HG03469 (cell line): Measurements from ENCODE around the gene BRD1.

Source experiments
- ATAC-seq: cut with Tn5 transposase; IDR thresholded peaks from one replicate; pipeline ENCODE4 v1.9.1; 2021; ENCODE audit warnings: mild to moderate bottlenecking, moderate library complexity, moderate number of reproducible peaks; ENCODE audit not compliant: unreplicated experiment

BRD1 gene

DNA sequence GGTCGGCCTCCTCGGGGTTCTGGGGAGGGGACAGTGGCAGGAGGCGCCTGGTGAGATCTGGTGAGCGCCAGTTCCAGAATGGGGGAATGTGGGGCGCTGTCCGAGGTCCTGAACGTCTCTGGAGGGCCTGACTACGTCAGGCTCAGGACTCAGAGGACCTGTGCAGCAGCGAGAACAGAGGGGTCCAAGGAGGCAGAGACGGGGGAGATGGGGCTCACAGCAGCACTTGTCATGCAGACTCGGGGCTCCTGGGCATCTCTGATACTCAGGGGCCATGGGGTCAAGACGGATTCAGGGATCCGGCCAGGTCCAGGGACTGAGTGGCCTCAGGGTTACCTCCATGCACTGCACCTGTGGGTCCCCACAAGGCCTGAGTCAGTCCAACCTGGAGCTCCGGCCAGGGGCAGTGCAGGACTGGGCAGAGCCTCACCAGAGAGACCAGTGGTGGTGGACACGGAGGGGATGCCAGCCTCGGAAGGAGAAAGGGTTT, 92.2 kb downstream of the BRD1 start:
- no peak for ATAC-seq

DNA sequence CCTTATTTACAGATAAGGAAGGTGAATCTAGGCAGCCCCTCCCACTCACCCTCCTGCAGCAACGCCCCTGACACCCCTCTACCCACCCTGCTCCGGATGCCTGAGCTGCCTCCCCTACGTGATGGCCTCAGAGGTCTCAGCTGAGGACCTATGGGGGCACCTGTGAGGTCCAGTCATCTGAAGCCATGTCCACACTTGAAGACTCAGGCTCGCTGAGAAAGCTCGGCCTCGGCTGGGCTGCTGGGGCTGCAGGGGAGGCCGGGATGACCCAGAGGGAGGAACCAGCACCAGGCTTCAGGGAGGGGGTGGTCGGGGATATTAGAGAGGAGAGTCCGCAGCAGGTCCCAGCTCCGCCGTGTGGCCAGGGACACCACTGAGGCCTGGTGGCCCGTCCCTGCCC, 92.8 kb downstream of the BRD1 start:
- no peak for ATAC-seq

DNA sequence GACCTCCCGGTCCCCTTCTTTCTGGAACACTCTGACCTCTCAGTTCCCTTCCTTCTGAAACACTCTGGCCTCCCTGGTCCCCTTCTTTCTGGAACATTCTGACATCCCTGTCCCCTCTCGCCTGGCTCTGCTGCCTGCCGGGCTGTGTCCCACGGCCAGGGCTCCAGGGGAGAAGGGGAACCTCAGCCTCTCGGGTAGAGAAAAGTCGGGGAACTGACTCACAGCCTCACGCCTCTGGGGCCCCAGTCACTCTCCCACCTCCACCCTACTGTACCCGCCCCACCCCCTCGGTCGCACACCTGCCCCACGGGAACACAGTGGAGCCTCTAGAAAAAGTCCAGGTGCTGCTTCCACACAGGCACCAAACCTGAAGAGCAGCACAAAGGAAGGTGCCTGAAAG, 93.3 kb downstream of the BRD1 start:
- no peak for ATAC-seq

DNA sequence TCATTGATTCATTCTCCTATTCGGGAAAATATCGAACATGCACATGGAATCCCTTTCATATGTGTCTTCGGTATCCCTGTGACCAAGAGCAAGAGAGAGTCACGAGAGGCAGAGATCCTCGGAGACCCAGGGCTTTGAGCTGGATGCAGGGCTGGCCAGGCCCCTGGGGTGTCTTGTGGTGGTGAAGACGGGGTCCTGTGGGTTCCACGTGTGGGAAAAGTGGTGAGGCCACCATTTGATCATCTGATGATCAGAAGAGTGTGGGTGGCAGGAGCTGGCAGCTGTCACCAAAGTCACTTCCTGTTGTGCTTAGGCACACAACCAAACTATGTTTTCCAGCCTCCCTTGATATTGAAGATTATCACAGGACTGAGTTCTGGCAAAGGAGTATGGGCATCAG, 94.0 kb downstream of the BRD1 start:
- no peak for ATAC-seq

DNA sequence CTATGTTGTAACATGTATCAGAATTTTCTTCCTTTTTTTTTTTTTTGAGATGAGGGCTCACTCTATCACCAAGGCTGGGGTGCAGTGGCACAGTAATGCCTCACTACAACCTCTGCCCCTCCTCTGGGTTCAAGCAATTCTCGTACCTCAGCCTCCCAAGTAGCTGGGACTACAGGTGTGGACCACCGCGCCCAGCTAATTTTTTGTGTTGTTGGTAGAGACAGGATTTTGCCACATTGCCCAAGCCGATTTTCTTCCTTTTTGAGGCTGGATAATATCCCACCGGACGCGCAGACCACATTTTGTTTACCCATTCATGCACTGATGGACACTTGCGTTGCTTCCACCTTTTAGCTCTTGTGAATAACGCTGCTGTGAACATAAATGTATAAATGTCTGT, 97.0 kb downstream of the BRD1 start:
- no peak for ATAC-seq

DNA sequence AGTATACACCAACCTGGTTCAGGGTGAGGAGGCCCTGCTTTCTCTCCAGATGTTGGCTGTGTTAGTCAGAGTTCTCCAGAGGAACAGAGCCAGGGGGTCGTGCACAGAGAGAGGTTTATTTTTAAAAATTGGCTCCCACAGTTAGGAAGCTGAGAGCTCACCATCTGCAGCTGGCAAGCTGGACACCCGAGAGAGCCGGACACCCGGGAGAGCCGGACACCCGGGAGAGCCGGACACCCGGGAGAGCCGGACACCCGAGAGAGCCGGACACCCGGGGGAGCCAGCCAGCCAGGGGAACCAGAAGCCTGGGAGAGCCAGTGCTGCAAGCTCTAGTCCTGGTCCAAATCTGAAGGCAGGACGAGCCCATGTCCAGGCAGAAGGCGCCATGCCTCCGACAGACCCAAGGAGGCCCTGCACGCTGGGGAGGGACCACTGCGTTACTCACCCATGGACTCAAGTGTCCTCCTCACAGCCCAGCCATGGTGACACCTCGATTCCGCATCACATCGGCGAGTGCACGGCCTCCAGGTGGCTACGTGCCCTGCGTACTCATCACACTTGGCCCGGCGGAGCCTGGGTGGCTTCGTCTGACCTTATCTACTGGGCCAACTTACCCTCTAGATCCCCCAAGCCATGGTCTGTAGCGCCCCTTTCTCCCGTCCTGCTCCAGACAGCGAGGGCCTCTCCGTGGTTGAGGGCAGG, 99.0 kb downstream of the BRD1 start:
- no peak for ATAC-seq

DNA sequence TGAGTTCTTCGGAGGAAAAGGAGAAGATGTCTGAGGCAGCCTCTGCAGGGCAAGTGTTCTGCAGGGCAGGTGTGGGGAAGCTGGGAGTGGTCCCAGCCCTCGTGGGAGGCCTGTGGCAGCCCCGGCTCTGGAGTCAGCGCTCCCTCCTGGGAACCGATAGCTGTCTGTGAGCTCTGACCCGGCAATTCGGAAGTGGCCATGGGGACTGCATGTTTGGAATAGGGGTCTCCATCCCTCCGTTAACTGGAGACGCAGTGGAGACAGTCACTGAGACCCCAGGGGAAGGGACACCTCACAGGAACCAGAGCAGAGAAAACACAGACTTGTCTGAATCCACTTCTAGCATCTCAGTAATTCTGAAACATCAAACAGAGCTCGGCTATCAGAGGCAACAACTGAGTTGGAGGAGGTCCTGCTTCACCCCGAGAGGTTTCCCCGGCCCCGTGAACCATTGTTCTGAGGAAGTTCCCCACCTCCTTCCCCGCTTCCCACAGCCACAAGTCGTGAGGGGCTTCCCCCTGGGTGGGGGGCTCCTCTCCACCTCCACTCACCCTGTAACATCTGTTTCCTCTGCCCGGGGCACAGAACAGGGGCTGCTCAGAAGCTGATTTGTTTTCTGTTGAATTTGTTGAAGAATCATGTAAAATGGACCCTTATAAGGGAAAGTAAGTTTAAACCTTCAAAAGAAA, 99.6 kb downstream of the BRD1 start:
- ATAC-seq: no peak

DNA sequence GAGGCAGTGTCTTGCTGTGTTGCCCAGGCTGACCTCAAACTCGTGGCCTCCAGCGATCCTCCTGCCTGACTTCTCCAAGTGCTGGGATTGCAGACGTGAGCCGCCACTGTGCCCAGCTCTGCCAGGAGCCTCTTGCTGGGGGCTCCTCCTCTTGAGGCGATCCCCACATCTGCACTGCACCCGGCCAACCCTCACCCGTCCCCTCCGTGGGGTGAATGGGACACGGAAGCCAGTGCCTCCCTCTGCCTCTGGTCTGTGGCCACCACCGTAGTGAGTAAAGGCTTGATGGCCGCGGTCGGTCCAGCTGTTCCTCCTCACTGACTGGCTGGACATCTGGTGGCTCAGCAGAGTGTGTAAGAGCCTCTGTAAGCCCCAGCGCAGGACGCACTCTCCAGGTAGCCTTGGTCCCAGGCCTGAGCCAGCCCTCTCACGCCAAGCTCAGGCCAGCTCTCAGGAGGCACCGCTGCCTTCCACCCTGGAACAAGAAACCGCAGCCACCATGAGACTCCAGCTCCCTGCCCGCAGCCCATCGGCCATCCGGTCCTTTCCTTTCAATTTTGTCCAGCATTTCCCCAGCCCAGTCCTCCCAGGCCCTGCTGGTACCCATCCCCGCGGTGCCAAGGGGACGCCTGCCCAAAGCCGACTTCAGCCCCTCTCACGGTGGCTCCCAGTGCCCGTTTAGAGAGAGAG, 100.3 kb downstream of the BRD1 start:
- no peak for ATAC-seq

DNA sequence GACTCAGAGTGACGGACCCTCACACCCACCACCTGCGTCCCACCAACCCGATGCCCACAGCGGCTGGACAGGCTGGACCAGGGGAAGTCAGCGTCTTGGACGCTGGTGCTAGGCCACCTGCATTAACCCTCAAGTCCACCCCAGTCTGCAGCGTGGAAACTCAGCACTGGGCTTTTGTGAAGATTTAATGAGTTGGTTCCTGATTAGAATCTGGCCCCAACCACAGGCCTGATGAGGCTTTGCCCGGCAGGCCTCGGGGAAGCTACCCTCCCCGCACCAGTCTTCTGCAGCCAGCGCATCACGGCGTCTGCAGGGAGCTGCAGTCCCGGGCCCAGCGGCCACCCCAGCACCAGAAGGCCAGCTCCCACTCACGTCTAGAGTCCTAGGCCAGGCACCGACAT, 101.0 kb downstream of the BRD1 start:
- ATAC-seq: no peak

DNA sequence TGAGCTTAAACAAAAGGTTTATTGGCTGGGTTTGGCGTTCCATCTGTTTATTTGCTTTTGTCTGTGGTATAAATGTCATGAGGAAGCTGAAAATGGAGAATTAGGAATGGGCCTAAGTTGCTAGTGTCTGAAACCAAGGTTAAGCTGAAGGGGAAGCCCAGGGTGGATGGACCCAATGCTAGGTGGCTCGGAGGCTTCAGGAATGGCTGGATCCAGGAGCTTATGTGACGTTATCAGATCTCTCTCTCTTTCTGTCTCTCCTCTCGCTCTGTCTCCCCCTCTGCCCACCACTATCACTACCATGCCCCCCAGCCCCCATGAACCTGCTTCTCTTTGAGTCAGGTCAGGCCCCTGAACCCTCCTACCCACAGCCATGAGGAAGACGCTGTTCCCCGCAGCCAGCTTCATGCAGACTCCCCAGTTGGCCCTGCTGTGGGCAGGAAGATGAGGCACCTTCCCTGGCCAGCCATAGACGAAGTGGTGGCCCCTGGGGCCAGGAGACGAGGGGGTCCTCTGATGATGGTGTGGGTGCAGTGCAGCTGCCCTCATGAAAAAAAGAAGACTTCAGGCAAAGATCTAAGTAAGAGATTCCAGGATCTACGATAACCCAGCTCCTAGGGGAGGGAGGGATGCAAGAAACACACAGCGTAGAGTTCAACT, 101.5 kb downstream of the BRD1 start:
- no peak for ATAC-seq

DNA sequence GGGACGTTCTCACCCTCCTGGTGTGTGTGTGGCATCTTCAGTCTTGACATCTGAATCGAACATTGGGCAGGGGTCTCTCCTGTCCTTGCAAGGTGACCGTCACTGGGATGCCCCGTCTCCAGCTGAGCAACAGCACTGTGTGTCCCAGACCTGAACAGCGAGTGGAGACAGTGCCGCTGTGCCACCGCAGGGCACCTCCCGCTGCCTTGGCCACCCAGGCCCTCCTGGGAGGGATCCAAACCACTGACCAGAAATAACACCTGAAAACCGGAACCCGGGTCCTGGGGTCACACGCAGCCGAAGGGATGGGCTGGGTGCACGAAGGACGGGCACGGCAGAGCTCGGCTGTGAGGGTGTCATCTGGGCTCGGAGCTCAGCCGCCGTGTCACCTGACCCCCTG, 102.2 kb downstream of the BRD1 start:
- ATAC-seq: no peak

DNA sequence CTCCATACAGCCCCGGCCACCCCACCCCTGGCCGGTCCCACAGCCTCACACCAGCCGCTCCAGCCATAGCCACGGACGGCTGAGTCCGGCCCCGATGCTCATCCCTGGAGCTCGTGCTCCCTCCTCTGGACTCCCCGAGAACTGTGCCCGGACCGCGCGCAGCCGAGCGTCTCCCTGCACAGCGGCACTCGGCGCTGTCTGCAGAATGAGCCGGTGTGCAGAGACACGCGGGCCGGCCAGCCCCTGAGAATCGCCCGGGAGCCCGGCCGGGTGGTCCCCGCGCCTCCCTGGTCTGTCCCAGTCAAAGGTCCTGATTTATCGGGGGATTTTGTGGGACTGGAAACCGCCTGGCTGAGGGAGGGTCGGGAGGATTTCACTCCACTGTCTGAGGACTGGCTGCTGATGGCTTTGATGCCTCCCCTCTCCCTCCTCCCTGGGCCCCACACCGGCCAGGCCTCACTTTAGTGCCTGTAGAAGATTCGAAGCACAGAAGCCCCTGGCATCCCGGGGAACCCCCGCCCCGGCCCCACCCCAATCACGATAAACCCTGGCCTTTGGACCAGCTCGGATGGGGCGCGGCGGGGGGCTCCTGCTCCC, 102.7 kb downstream of the BRD1 start:
- no peak for ATAC-seq

DNA sequence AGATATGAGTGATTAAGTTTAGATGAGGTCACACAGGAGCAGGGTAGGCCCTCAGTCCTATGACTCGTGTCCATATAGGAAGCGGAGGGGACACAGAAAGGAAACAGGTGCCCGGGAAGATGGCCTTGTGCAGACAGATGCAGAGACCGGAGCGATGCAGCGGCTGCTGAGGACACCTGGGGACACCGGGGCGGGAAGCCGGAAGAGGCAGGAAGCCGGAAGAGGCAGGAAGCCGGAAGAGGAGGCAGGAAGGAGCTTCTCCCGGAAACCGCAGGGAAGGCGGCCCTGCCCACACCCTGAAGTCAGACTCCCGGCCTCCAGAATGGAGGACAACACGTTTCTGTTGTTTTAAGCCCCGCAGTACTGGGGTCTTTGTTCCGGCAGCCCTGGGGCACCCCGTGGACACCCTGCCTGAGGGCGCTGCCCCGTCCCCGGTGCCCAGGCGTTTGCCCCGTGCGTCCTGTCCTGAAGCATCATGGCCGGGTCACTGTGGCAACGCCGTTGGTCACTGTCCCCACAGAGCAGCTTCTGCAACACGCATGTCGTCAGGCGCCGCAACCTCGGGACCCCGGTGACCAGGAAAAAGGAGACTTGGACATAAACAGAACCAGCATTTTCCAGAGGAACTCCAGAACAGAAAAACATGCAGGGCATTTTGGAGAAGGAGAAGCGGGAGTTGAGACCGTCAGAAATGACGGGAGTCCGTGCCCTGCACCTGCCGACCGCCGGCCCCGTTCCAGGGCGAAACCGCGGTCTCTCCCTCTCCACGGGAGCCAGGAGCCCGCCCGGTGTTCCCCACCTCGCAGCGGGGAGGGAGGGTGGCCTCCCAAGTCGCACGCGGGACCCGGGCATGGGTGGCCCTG, 103.4 kb downstream of the BRD1 start:
- ATAC-seq: no peak

DNA sequence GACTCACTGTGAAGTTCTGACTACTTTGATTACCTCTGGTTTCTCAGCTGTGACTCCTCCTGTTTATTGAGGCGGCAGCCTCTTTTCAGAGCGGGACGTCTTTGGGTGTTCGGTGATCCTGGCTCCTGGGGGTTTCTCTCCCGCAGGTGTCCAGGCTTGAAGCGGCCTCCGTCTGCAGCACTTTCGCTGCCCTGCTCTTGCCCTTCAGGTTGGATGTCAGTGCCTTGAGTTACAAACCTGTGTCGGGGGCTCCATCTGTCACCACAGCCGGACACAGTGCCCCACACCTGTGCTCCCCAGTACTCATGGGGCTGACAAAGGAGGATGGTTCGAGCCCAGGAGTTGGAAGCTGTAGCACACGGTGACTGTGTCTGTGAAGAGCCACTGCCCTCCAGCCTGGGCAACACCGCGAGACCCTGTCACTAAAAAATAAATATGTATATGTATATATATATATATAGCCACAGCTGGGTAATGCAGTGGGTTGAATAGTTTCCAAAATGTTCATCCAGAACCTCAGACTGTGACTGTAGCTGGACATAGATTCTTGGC, 104.1 kb downstream of the BRD1 start:
- ATAC-seq: no peak
